Thyroid gland (tissue), 4 donors: ENCODE data around the gene MTA3.

Source experiments
- POLR2A ChIP-seq, 2 donors: fragments of 450-650 bp; IDR thresholded peaks; one replicate each; pipeline ENCODE4 v1.6.1; 2017; ENCODE audit warnings: antibody characterized with exemption in 2 of 2, mild to moderate bottlenecking in 2 of 2, moderate library complexity in 1 of 2
- TF ChIP-seq, protein P1 (sequence below), 6 experiments: fragments of 200-600 bp in 3 of 6; fragments of 450-650 bp in 3 of 6; sonication (generic) in 3 of 6; IDR thresholded peaks; one replicate each; pipeline ENCODE4 v1.5.1; 2016 to 2019; ENCODE audit warnings: antibody characterized with exemption in 6 of 6, mild to moderate bottlenecking in 2 of 6, inconsistent platforms in 1 of 6, moderate library complexity in 1 of 6

DNA sequence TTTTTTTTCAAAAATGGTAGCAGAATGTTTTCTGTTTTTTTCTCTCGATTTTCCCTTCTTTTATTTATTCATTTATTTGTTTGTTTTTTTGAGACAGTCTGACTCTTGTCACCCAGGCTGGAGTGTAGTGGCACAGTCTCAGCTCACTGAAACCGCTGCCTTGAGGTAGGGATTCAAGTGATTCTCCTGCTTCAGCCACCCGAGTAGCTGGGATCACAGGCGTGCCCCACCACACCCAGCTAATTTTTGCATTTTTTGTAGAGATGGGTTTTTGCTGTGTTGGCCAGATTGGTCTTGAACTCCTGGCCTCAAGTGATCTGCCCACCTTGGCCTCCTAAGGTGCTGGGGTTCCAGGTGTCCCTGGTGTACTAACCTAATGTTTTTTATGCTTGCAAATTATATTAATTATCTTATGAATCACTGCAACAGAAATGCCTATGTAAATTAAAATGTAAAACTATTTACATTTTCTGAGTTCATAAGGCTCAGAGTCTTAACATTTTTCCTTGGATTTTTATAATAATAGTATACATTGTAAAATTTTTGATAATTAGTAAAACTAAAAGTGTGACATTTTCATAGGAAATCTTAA is 19.2 kb downstream of the MTA3 start:
- no peak for TF ChIP-seq POLR2A (IDR thresholded peaks at IDR 0.05)
- TF ChIP-seq, protein P1, sequence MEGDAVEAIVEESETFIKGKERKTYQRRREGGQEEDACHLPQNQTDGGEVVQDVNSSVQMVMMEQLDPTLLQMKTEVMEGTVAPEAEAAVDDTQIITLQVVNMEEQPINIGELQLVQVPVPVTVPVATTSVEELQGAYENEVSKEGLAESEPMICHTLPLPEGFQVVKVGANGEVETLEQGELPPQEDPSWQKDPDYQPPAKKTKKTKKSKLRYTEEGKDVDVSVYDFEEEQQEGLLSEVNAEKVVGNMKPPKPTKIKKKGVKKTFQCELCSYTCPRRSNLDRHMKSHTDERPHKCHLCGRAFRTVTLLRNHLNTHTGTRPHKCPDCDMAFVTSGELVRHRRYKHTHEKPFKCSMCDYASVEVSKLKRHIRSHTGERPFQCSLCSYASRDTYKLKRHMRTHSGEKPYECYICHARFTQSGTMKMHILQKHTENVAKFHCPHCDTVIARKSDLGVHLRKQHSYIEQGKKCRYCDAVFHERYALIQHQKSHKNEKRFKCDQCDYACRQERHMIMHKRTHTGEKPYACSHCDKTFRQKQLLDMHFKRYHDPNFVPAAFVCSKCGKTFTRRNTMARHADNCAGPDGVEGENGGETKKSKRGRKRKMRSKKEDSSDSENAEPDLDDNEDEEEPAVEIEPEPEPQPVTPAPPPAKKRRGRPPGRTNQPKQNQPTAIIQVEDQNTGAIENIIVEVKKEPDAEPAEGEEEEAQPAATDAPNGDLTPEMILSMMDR (IDR thresholded peaks at IDR 0.05) = no peak
